HG02571 (cell line): ENCODE measurements around the gene SCAP.
"Not testable (repeated sequence)": the region's sequence is repeated elsewhere in the genome, so short reads cannot be mapped to it uniquely, and the experiment has no call there.

Experiments
- ATAC-seq: cut with Tn5 transposase; IDR thresholded peaks from one replicate; pipeline ENCODE4 v1.9.1; 2021; ENCODE audit warnings: mild to moderate bottlenecking, moderate library complexity; ENCODE audit not compliant: unreplicated experiment

The SCAP gene

DNA sequence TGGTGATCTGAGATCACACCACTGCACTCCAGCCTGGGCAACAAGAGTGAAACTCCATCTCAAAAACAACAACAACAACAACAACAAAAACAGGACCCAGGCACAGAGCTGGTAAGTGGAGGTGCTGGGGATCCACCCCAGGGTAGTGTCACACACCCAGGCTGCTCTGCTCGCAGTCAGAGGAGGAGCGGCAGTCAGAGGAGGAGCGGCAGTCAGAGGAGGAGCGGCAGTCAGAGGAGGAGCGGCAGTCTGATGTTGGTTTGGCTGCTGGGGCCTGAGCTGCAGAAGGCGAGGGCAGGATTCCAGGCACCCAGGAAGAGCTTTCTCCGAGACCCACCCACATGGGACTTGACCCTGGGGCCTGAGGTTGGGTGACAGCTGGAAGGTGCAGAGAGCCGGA, 105.7 kb downstream of the SCAP start:
- not testable (repeated sequence) for ATAC-seq

DNA sequence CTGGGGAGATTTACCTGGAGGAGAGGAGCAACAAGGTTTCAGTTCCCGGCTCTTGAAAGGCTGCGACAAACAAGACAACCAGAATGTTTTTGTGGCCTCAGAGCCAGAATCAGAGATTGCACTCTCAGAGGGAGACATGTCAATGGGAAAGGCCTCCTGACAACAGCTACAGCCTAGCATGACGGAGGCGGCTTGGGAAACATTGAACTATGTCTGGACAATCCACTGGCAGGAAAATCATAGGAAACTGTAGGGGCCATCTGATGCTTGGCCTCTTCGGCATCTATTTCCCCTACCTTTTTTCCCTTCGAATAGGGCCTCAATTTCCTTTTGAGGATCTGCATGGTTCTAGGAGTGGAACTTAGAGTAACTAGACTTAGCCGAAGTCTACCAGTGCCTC, 108.1 kb downstream of the SCAP start:
- no peak for ATAC-seq

DNA sequence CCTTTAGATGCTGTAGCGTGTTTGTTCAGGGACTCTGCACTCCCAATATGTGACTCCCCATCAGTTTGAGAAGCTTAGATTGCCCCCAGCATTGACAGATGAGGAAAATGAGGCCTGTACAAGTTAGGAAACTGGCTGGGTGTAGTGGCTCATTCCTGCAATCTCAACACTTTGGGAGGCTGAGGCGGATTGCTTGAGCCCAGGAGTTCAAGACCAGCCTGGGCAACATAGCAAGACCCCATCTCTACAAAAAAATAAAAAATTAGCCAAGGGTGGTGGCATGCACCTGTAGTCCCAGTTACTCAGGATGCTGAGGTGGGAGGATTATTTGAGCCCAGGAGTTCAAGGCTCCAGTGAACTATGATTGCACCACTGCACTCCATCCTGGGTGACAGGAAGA, 108.9 kb downstream of the SCAP start:
- ATAC-seq = no peak

DNA sequence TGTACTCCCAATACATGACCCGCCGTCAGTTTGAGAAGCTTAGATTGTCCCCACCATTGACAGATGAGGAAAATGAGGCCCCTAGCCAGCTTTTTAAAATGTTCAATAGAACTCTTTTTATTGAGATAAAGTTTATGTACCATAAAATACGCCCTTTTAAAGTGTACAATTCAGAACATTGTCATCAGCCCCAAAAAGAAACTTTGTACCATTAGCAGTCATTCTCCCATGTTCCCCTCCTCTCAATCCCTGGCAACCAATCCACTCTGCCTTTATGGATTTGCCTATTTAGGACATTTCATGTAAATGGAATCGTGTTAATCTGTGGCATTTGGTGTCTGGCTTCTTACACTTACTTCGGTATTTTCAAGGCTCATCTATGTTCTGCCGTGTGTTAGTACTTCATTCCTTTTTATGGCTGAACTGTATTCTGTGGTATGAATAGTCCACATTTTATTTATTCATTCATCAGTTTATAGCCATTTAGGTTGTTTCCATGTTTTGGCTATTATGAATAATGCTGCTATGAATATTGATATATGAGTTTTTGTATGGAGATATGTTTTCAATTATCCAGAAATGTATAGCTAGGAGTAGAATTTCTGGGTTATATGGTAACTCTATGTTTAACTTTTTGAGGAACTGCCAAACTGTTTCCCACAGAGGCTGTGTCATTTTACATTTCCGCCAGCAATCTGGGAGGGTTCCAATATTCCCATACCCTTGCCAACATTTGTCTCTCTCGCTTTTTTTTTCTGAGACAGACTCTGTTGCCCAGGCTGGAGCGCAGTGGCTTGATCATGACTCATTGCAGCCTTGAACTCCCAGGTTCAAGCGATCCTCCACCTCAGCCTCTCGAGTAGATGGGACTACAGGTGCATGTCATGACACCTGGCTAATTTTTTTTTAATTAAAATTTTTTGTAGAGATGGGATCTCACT, 110.3 kb downstream of the SCAP start:
- no peak for ATAC-seq
